ENCODE measurements around the gene HERC2.

DNA sequence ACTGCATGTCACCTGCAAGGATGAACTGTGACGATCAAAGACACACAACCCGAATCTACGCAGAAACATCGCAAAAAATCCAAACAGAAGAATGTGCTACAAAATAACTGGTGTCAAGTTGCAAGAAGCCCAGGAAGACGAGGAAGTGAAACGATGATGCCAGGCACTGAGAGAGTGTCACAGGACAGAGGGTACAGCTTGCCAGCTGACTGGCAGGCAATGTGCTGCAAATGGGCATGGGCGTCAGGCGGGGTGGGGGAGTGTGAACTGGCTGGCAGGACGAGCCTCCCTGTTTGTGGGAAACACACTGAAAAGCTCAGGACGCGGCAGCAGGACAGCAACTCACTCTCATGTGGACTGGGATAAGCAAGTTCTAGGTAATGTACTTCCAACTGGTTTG lies 193.9 kb downstream of the HERC2 start:
- TF ChIP-seq, protein P1, sequence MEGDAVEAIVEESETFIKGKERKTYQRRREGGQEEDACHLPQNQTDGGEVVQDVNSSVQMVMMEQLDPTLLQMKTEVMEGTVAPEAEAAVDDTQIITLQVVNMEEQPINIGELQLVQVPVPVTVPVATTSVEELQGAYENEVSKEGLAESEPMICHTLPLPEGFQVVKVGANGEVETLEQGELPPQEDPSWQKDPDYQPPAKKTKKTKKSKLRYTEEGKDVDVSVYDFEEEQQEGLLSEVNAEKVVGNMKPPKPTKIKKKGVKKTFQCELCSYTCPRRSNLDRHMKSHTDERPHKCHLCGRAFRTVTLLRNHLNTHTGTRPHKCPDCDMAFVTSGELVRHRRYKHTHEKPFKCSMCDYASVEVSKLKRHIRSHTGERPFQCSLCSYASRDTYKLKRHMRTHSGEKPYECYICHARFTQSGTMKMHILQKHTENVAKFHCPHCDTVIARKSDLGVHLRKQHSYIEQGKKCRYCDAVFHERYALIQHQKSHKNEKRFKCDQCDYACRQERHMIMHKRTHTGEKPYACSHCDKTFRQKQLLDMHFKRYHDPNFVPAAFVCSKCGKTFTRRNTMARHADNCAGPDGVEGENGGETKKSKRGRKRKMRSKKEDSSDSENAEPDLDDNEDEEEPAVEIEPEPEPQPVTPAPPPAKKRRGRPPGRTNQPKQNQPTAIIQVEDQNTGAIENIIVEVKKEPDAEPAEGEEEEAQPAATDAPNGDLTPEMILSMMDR (IDR thresholded peaks at IDR 0.05), result no peak
- TF ChIP-seq POLR2A (IDR thresholded peaks at IDR 0.05), result no peak
